ENCODE data around the gene CLCN5. TPM values are rescaled to one million over a fixed set of nuclear protein-coding genes. Genes with fewer than 3 reads are reported as not detected.
A peak's percentile ranks its signal among the peaks of the same experiment; 100 is the strongest.

The CLCN5 gene
- total and polyA plus RNA-seq, 2 of the 13 experiments (the other 11 are each of a cell fraction or from before 2014, with no cell fraction given), result 7.8 to 27.3 TPM

- no peak for TF ChIP-seq MED13 (CRISPR knock-in tag; IDR thresholded peaks at IDR 0.05)
- no peak for TF ChIP-seq ZNF563 (CRISPR knock-in tag; IDR thresholded peaks at IDR 0.05)
- no peak for TF ChIP-seq ZUFSP (CRISPR knock-in tag; IDR thresholded peaks at IDR 0.05; ENCODE audit: borderline replicate concordance)
- no peak for TF ChIP-seq ZNF276 (CRISPR knock-in tag; IDR thresholded peaks at IDR 0.05; ENCODE audit: low read depth)
- TF ChIP-seq POLR2G (IDR thresholded peaks at IDR 0.05; ENCODE audit: low read depth, low read length), result peak; percentile 48; the same call in 1 of the 2 replicates
- TF ChIP-seq CTCF (CRISPR knock-in tag; IDR thresholded peaks at IDR 0.05), result no peak; the same call in 1 of the 2 replicates
- peak; percentile 75 for TF ChIP-seq SAP130 (CRISPR knock-in tag; IDR thresholded peaks at IDR 0.05; ENCODE audit: low read depth)
- no peak for TF ChIP-seq AFF4 (CRISPR knock-in tag; IDR thresholded peaks at IDR 0.05)
- TF ChIP-seq MAZ (IDR thresholded peaks at IDR 0.05; ENCODE audit: borderline replicate concordance, low read depth, low read length), result no peak
- TF ChIP-seq MAZ (CRISPR knock-in tag; IDR thresholded peaks at IDR 0.05; ENCODE audit: low read depth), result peak; percentile 30; the same call in 1 of the 2 replicates
- no peak for TF ChIP-seq ZNF136 (CRISPR knock-in tag; IDR thresholded peaks at IDR 0.05; ENCODE audit: low read depth)
- TF ChIP-seq HIVEP1 (CRISPR knock-in tag; IDR thresholded peaks at IDR 0.05), result 0 out of 2 replicates have a peak, but pooled peaks have one; percentile 43
- no peak for TF ChIP-seq SOX6 (IDR thresholded peaks at IDR 0.05)
- TF ChIP-seq SOX6 (CRISPR knock-in tag; IDR thresholded peaks at IDR 0.05), result peak; percentile 34; the same call in 1 of the 2 replicates
- no peak for TF ChIP-seq ZFP36 (IDR thresholded peaks at IDR 0.05; ENCODE audit: borderline replicate concordance, low read depth, low read length, partially characterized antibody)
- TF ChIP-seq KAT8 (CRISPR knock-in tag; IDR thresholded peaks at IDR 0.05), result peak; percentile 46; the same call in 1 of the 2 replicates
- TF ChIP-seq ZNF777 (CRISPR knock-in tag; IDR thresholded peaks at IDR 0.05), result 0 out of 2 replicates have a peak, but pooled peaks have one; percentile 44
- no peak for TF ChIP-seq PCBP2 (optimal IDR thresholded peaks at IDR 0.05; ENCODE audit: low read depth, low read length, poor library complexity, severe bottlenecking)
Observed at GRCh38 chrX:49922291-49923241, at the start of gene CLCN5 (continued).
